K562 (cell line): ENCODE data around the gene UNC119. TPM values are rescaled to one million over a fixed set of nuclear protein-coding genes. Genes with fewer than 3 reads are reported as not detected.

Experiments used
- CBX5 ChIP-seq: IDR thresholded peaks from 2 replicates; pipeline ENCODE4 v1.6.1; 2014; ENCODE audit warnings: low read depth, borderline replicate concordance
- MYC ChIP-seq, 2 experiments: fragments of 250-450 bp in 1 of 2; sonication (Bioruptor Pico) in 1 of 2; IDR thresholded peaks; 2 replicates each; pipeline versions ENCODE4 v1.5.1 to v1.6.1; 2012 to 2021; ENCODE audit warnings: low read depth in 2 of 2, borderline replicate concordance in 1 of 2, improper control_type of control experiment in 1 of 2, low read length in 1 of 2, mild to moderate bottlenecking in 1 of 2, moderate library complexity in 1 of 2
- NFYB ChIP-seq: IDR thresholded peaks from 2 replicates; pipeline ENCODE4 v1.6.1; 2011; ENCODE audit warnings: mild to moderate bottlenecking, moderate library complexity; ENCODE audit not compliant: insufficient read length; ENCODE audit errors: extremely low read depth
- SMAD2 ChIP-seq: fragments of 150-350 bp; IDR thresholded peaks from 2 replicates; pipeline ENCODE4 v1.6.1; 2014; ENCODE audit warnings: low read depth, mild to moderate bottlenecking, low read length
- SOX6 ChIP-seq: fragments of 450-650 bp; IDR thresholded peaks from 2 replicates; pipeline ENCODE4 v1.6.1; 2014; ENCODE audit warnings: mild to moderate bottlenecking
- SRSF3 ChIP-seq: fragments of 200-400 bp; formaldehyde crosslinking; IDR thresholded peaks from 2 replicates; pipeline ENCODE4 v1.6.1; 2016; ENCODE audit warnings: mild to moderate bottlenecking, low read length, moderate library complexity; ENCODE audit not compliant: insufficient read depth
- TEAD1 ChIP-seq, 2 experiments: fragments of 450-650 bp in 1 of 2; sonication (generic) in 1 of 2; formaldehyde crosslinking; IDR thresholded peaks; 2 replicates each; pipeline versions ENCODE4 v1.4.0 to v1.8.0; 2020 to 2022; ENCODE audit warnings: mild to moderate bottlenecking in 2 of 2, missing genetic modification reagents in 1 of 2
- ZBTB7A ChIP-seq: IDR thresholded peaks from 2 replicates; pipeline ENCODE4 v1.6.1; 2011; ENCODE audit warnings: low read depth, mild to moderate bottlenecking, low read length, moderate library complexity, borderline replicate concordance; ENCODE audit not compliant: control insufficient read depth
- ZNF239 ChIP-seq: fragments of 250-450 bp; sonication (Bioruptor Pico); IDR thresholded peaks from 2 replicates; pipeline ENCODE4 v1.4.0; 2020; ENCODE audit warnings: mild to moderate bottlenecking
- polyA plus RNA-seq, 8 experiments: library from polyadenylated mRNA; depleted of rRNA in 4 of 8; stranded (reverse) in 5 of 8; unstranded in 3 of 8; fragments of >200 nt; fragmentation: Nextera tagmentation in 2 of 8; fragmentation: Illumina TruSeq in 1 of 8; extraction: Ambion mirVana in 2 of 8; extraction: Trizol in 1 of 8; gene quantifications; 2 replicates each; pipeline versions ENCODE4 v1.2.1 to v1.2.3, GENCODE V29; 2011 to 2014; ENCODE audit warnings: inconsistent platforms in 1 of 8, missing spikeins in 1 of 8
- total RNA-seq, 7 experiments: library from RNA; depleted of rRNA in 6 of 7; stranded (reverse); fragments of >200 nt in 6 of 7; fragmentation: Illumina TruSeq in 2 of 7; extraction: Trizol in 2 of 7; gene quantifications; 2 replicates each; pipeline versions ENCODE4 v1.2.1 to v1.2.3, GENCODE V29; 2011 to 2021; ENCODE audit warnings: low replicate concordance in 1 of 7
- TF ChIP-seq, protein P1 (sequence below): sonication (generic); formaldehyde crosslinking; IDR thresholded peaks from 2 replicates; pipeline ENCODE4 v1.8.1; 2023; ENCODE audit warnings: mild to moderate bottlenecking, missing genetic modification reagents
- TF ChIP-seq, protein P2 (sequence below): sonication (generic); formaldehyde crosslinking; IDR thresholded peaks from 2 replicates; pipeline ENCODE4 v1.8.1; 2023; ENCODE audit warnings: mild to moderate bottlenecking, missing genetic modification reagents
- TF ChIP-seq, protein P3 (sequence below): sonication (generic); formaldehyde crosslinking; IDR thresholded peaks from 2 replicates; pipeline ENCODE4 v1.8.1; 2023; ENCODE audit warnings: missing genetic modification reagents, mild to moderate bottlenecking, borderline replicate concordance
- TF ChIP-seq, protein P4 (sequence below): fragments of 450-650 bp; IDR thresholded peaks from 2 replicates; pipeline ENCODE4 v1.6.1; 2016
- TF ChIP-seq, protein P5 (sequence below): fragments of 250-450 bp; sonication (Bioruptor Pico); IDR thresholded peaks from 2 replicates; pipeline ENCODE4 v1.5.0; 2020; ENCODE audit warnings: mild to moderate bottlenecking, borderline replicate concordance

Gene UNC119
- total and polyA plus RNA-seq, 9 of the 15 experiments (the other 6 are each of a cell fraction or from before 2014, with no cell fraction given): 0.37 to 47.7 (median 16.3) TPM

DNA sequence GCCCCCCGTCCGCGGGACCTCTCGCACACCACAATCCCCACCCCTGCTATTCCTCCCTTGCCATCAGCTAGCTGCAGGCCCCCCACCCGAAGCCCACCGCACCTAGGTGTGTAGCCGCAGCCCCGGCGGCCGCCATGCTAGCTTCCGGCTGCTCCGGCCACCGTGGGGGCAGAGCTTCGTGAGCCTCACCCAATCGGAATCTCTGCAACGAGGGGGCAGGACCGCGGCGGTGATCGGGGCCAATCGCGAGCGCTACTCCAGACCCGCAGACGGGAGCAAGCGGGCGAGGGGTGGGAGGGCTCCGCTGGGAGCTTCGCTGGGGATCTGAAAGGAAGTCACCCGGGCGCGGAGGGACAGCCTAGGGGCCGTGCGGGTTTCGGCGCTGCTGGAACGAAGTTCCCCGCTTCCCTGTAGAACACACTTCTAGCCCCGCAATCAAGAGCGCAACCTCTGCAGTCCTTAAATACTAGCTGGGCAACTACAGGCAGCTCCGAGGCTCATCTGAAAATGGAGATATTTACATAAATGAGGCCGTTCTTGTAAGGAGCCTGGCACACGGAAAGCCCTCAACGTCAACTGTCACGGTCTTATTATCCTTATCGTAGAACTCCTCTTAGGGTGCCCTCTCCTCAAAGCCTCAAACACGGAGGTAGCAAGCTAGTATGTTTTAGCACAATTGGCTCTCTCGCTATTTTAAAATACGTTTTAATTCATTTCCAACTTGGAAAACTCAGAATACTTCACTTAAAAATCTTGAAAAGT is 19.1 kb upstream of the UNC119 start, which contains the start of gene PIGS (continued):
- peak; percentile 22; the same call in 1 of the 2 replicates for TF ChIP-seq SOX6
- TF ChIP-seq NFYB: peak; percentile 57
- TF ChIP-seq, protein P1, sequence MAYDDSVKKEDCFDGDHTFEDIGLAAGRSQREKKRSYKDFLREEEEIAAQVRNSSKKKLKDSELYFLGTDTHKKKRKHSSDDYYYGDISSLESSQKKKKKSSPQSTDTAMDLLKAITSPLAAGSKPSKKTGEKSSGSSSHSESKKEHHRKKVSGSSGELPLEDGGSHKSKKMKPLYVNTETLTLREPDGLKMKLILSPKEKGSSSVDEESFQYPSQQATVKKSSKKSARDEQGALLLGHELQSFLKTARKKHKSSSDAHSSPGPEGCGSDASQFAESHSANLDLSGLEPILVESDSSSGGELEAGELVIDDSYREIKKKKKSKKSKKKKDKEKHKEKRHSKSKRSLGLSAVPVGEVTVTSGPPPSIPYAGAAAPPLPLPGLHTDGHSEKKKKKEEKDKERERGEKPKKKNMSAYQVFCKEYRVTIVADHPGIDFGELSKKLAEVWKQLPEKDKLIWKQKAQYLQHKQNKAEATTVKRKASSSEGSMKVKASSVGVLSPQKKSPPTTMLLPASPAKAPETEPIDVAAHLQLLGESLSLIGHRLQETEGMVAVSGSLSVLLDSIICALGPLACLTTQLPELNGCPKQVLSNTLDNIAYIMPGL: peak; percentile 70; the same call in 1 of the 2 replicates
- TF ChIP-seq TEAD1 (CRISPR knock-in tag; IDR thresholded peaks at IDR 0.05): peak in 1 of 2 experiments; percentile 18; a peak in 1 of 4 replicates
- no peak for TF ChIP-seq ZNF239 (CRISPR knock-in tag)
- no peak for TF ChIP-seq SRSF3
- peak; percentile 75 for TF ChIP-seq ZBTB7A
- TF ChIP-seq, protein P2, sequence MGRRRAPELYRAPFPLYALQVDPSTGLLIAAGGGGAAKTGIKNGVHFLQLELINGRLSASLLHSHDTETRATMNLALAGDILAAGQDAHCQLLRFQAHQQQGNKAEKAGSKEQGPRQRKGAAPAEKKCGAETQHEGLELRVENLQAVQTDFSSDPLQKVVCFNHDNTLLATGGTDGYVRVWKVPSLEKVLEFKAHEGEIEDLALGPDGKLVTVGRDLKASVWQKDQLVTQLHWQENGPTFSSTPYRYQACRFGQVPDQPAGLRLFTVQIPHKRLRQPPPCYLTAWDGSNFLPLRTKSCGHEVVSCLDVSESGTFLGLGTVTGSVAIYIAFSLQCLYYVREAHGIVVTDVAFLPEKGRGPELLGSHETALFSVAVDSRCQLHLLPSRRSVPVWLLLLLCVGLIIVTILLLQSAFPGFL: no peak; the same call in 1 of the 2 replicates
- TF ChIP-seq, protein P3, sequence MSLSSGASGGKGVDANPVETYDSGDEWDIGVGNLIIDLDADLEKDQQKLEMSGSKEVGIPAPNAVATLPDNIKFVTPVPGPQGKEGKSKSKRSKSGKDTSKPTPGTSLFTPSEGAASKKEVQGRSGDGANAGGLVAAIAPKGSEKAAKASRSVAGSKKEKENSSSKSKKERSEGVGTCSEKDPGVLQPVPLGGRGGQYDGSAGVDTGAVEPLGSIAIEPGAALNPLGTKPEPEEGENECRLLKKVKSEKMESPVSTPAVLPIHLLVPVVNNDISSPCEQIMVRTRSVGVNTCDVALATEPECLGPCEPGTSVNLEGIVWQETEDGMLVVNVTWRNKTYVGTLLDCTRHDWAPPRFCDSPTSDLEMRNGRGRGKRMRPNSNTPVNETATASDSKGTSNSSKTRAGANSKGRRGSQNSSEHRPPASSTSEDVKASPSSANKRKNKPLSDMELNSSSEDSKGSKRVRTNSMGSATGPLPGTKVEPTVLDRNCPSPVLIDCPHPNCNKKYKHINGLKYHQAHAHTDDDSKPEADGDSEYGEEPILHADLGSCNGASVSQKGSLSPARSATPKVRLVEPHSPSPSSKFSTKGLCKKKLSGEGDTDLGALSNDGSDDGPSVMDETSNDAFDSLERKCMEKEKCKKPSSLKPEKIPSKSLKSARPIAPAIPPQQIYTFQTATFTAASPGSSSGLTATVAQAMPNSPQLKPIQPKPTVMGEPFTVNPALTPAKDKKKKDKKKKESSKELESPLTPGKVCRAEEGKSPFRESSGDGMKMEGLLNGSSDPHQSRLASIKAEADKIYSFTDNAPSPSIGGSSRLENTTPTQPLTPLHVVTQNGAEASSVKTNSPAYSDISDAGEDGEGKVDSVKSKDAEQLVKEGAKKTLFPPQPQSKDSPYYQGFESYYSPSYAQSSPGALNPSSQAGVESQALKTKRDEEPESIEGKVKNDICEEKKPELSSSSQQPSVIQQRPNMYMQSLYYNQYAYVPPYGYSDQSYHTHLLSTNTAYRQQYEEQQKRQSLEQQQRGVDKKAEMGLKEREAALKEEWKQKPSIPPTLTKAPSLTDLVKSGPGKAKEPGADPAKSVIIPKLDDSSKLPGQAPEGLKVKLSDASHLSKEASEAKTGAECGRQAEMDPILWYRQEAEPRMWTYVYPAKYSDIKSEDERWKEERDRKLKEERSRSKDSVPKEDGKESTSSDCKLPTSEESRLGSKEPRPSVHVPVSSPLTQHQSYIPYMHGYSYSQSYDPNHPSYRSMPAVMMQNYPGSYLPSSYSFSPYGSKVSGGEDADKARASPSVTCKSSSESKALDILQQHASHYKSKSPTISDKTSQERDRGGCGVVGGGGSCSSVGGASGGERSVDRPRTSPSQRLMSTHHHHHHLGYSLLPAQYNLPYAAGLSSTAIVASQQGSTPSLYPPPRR: no peak
- no peak for TF ChIP-seq SMAD2
- TF ChIP-seq, protein P4, sequence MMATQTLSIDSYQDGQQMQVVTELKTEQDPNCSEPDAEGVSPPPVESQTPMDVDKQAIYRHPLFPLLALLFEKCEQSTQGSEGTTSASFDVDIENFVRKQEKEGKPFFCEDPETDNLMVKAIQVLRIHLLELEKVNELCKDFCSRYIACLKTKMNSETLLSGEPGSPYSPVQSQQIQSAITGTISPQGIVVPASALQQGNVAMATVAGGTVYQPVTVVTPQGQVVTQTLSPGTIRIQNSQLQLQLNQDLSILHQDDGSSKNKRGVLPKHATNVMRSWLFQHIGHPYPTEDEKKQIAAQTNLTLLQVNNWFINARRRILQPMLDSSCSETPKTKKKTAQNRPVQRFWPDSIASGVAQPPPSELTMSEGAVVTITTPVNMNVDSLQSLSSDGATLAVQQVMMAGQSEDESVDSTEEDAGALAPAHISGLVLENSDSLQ: peak; percentile 52
- TF ChIP-seq MYC (IDR thresholded peaks at IDR 0.05; ENCODE audit: low read depth, low read length): 0 out of 2 replicates have a peak, but pooled peaks have one; percentile 48
- no peak for TF ChIP-seq MYC (CRISPR knock-in tag; IDR thresholded peaks at IDR 0.05; ENCODE audit: borderline replicate concordance, low read depth)
- TF ChIP-seq CBX5: no peak
- TF ChIP-seq, protein P5, sequence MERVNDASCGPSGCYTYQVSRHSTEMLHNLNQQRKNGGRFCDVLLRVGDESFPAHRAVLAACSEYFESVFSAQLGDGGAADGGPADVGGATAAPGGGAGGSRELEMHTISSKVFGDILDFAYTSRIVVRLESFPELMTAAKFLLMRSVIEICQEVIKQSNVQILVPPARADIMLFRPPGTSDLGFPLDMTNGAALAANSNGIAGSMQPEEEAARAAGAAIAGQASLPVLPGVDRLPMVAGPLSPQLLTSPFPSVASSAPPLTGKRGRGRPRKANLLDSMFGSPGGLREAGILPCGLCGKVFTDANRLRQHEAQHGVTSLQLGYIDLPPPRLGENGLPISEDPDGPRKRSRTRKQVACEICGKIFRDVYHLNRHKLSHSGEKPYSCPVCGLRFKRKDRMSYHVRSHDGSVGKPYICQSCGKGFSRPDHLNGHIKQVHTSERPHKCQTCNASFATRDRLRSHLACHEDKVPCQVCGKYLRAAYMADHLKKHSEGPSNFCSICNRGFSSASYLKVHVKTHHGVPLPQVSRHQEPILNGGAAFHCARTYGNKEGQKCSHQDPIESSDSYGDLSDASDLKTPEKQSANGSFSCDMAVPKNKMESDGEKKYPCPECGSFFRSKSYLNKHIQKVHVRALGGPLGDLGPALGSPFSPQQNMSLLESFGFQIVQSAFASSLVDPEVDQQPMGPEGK: no peak
